HuH-7.5 (cell line): ENCODE data around the gene HMGA1.

Source experiments
- DNase-seq: peaks from one replicate; pipeline ENCODE4 v3.0.0; 2011; ENCODE audit warnings: low spot score

The HMGA1 gene

GRCh38 chr6:34223956-34224940, 12.4 kb upstream of the HMGA1 start:
- DNase-seq, result peak; percentile 82

GRCh38 chr6:34225551-34225950, 11.1 kb upstream of the HMGA1 start:
- no peak for DNase-seq

GRCh38 chr6:34226066-34226465, 10.6 kb upstream of the HMGA1 start:
- DNase-seq, result no peak

- no peak for DNase-seq
Measured at GRCh38 chr6:34226731-34227586, 9.7 kb upstream of the HMGA1 start.

GRCh38 chr6:34227761-34228421, 8.8 kb upstream of the HMGA1 start:
- DNase-seq, result no peak

GRCh38 chr6:34229877-34230276, 6.8 kb upstream of the HMGA1 start:
- DNase-seq, result no peak

GRCh38 chr6:34230653-34231371, 5.9 kb upstream of the HMGA1 start:
- no peak for DNase-seq

GRCh38 chr6:34231566-34232336, 4.9 kb upstream of the HMGA1 start:
- no peak for DNase-seq

GRCh38 chr6:34232901-34233300, 3.8 kb upstream of the HMGA1 start:
- no peak for DNase-seq

GRCh38 chr6:34233867-34234266, 2.8 kb upstream of the HMGA1 start:
- no peak for DNase-seq

- DNase-seq, result no peak
Measured at GRCh38 chr6:34234667-34235306, 1.9 kb upstream of the HMGA1 start.

- DNase-seq, result no peak
Measured at GRCh38 chr6:34235307-34236130, 1.2 kb upstream of the HMGA1 start.

GRCh38 chr6:34236131-34236442, 586 bp upstream of the HMGA1 start:
- DNase-seq, result no peak

- no peak for DNase-seq
Measured at GRCh38 chr6:34237316-34237721, 646 bp downstream of the HMGA1 start.

- DNase-seq, result peak; percentile 83
Measured at GRCh38 chr6:34237722-34238584, 1.3 kb downstream of the HMGA1 start.

GRCh38 chr6:34238585-34239499, 2.2 kb downstream of the HMGA1 start:
- DNase-seq, result no peak

- DNase-seq, result no peak
Measured at GRCh38 chr6:34239500-34239825, 2.8 kb downstream of the HMGA1 start.

- DNase-seq, result no peak
Measured at GRCh38 chr6:34239893-34240292, 3.2 kb downstream of the HMGA1 start.
